ENCODE data around the gene TTC14.
"Not testable (repeated sequence)": the region's sequence is repeated elsewhere in the genome, so short reads cannot be mapped to it uniquely, and the experiment has no call there.

TTC14 gene

GRCh38 chr3:180601688-180602666, at the start of gene TTC14:
Gene TTC14 (plus strand): TSS chr3:180602163. CDS start chr3:180602262, 99 bp downstream.
- Histone ChIP-seq H3K79me2 (ENCODE audit: control insufficient read depth, insufficient read depth, low read length, unreplicated experiment) (peaks cover 22% of the 10 kb centered on the region), H3K27ac (ENCODE audit: low read depth, low read length) (peak within 1 kb of the TSS; percentile 72), H3K4me3 (ENCODE audit: low read depth, low read length) (peak within 1 kb of the TSS; percentile 94), H3K27me3 (ENCODE audit: insufficient read depth, low read length) (no peaks in the 10 kb centered on the region), H2AFZ (ENCODE audit: low read length, unreplicated experiment) (peak within 1 kb of the TSS; percentile 96), H3K4me1 (ENCODE audit: control insufficient read depth, insufficient read depth, low read length, unreplicated experiment) (peaks cover 10% of the 10 kb centered on the region), H3K36me3 (ENCODE audit: insufficient read depth, low read length) (peaks cover 19% of the 10 kb centered on the region)

GRCh38 chr3:180563406-180563805, 38.6 kb upstream of the TTC14 start:
- Histone ChIP-seq H3K27ac (ENCODE audit: low read depth, low read length) (no peak overlapping the region), H3K4me3 (ENCODE audit: low read depth, low read length) (no peak overlapping the region), H3K79me2 (ENCODE audit: control insufficient read depth, insufficient read depth, low read length, unreplicated experiment) (no peaks in the 10 kb centered on the region), H3K27me3 (ENCODE audit: insufficient read depth, low read length) (no peaks in the 10 kb centered on the region), H2AFZ (ENCODE audit: low read length, unreplicated experiment) (no peak overlapping the region), H3K36me3 (ENCODE audit: insufficient read depth, low read length) (no peaks in the 10 kb centered on the region), H3K4me1 (ENCODE audit: control insufficient read depth, insufficient read depth, low read length, unreplicated experiment) (no peaks in the 10 kb centered on the region)

GRCh38 chr3:180564676-180565075, 37.3 kb upstream of the TTC14 start:
- Histone ChIP-seq H3K79me2 (ENCODE audit: control insufficient read depth, insufficient read depth, low read length, unreplicated experiment) (no peaks in the 10 kb centered on the region), H3K27me3 (ENCODE audit: insufficient read depth, low read length) (no peaks in the 10 kb centered on the region), H3K27ac (ENCODE audit: low read depth, low read length) (no peak overlapping the region), H3K4me3 (ENCODE audit: low read depth, low read length) (no peak overlapping the region), H2AFZ (ENCODE audit: low read length, unreplicated experiment) (no peak overlapping the region), H3K36me3 (ENCODE audit: insufficient read depth, low read length) (no peaks in the 10 kb centered on the region), H3K4me1 (ENCODE audit: control insufficient read depth, insufficient read depth, low read length, unreplicated experiment) (no peaks in the 10 kb centered on the region)

- H3K27me3 ChIP-seq (ENCODE audit: insufficient read depth, low read length) = no peaks in the 10 kb centered on the region
- H3K4me1 ChIP-seq (ENCODE audit: control insufficient read depth, insufficient read depth, low read length, unreplicated experiment) = no peaks in the 10 kb centered on the region
- H3K79me2 ChIP-seq (ENCODE audit: control insufficient read depth, insufficient read depth, low read length, unreplicated experiment) = no peaks in the 10 kb centered on the region
- no peaks in the 10 kb centered on the region for H3K36me3 ChIP-seq (ENCODE audit: insufficient read depth, low read length)
- H2AFZ ChIP-seq (ENCODE audit: low read length, unreplicated experiment) = no peak overlapping the region
- no peak overlapping the region for H3K4me3 ChIP-seq (ENCODE audit: low read depth, low read length)
- no peak overlapping the region for H3K27ac ChIP-seq (ENCODE audit: low read depth, low read length)
Measured at GRCh38 chr3:180570238-180570637, 31.7 kb upstream of the TTC14 start.

DNA sequence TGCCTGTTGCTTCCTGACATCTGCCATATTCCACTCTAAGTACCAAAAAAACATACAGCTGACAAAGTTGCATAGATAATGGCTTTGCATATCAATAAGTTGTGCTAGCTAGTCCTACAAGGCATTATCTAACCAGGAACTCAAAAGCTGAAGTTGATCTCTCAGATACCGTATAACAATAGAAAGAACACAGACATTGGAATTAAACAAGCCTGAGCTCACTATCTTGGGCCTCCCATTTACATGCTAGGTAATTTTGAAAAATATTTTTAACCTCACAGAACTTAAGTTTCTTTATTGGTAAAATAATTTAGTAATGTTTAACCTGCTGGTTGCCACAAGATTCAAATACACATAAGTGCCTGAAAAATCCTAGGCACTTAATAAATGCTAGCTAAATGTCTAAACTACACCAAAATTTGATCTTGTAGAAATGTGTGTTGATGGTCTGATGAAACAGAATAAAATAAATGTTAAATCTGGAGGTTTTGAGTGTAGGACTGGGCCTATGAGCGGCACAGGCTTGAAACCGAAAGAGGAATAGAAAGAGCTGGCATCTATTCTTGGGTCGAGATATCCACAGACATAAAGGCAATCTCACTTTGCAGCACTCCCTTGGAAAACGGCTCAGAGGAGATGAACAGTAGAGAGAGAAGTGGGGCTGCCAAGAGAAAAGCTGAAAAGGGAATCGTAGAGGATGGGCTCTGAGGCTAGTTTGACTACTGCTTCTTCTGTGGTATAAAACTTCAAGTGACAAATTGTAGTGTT, 29.9 kb upstream of the TTC14 start:
- Histone ChIP-seq H3K27me3 (ENCODE audit: insufficient read depth, low read length) (no peaks in the 10 kb centered on the region), H3K4me1 (ENCODE audit: control insufficient read depth, insufficient read depth, low read length, unreplicated experiment) (no peaks in the 10 kb centered on the region), H2AFZ (ENCODE audit: low read length, unreplicated experiment) (no peak overlapping the region), H3K79me2 (ENCODE audit: control insufficient read depth, insufficient read depth, low read length, unreplicated experiment) (no peaks in the 10 kb centered on the region), H3K4me3 (ENCODE audit: low read depth, low read length) (no peak overlapping the region), H3K27ac (ENCODE audit: low read depth, low read length) (no peak overlapping the region), H3K36me3 (ENCODE audit: insufficient read depth, low read length) (no peaks in the 10 kb centered on the region)

GRCh38 chr3:180575571-180575970, 26.4 kb upstream of the TTC14 start:
- Histone ChIP-seq H3K4me1 (ENCODE audit: control insufficient read depth, insufficient read depth, low read length, unreplicated experiment) (no peaks in the 10 kb centered on the region), H3K36me3 (ENCODE audit: insufficient read depth, low read length) (no peaks in the 10 kb centered on the region), H3K27ac (ENCODE audit: low read depth, low read length) (no peak overlapping the region)

GRCh38 chr3:180580934-180581333, 21.0 kb upstream of the TTC14 start:
- Histone ChIP-seq H3K4me3 (ENCODE audit: low read depth, low read length) (no peak overlapping the region), H3K36me3 (ENCODE audit: insufficient read depth, low read length) (no peaks in the 10 kb centered on the region), H3K4me1 (ENCODE audit: control insufficient read depth, insufficient read depth, low read length, unreplicated experiment) (no peaks in the 10 kb centered on the region), H2AFZ (ENCODE audit: low read length, unreplicated experiment) (no peak overlapping the region), H3K27ac (ENCODE audit: low read depth, low read length) (no peak overlapping the region), H3K27me3 (ENCODE audit: insufficient read depth, low read length) (peaks cover 14% of the 10 kb centered on the region), H3K79me2 (ENCODE audit: control insufficient read depth, insufficient read depth, low read length, unreplicated experiment) (no peaks in the 10 kb centered on the region)

More at GRCh38 chr3:180575571-180575970, 26.4 kb upstream of the TTC14 start:
- peaks cover 6% of the 10 kb centered on the region; the same call in 1 of the 2 replicates for H3K27me3 ChIP-seq (ENCODE audit: insufficient read depth, low read length)
- no peak overlapping the region for H2AFZ ChIP-seq (ENCODE audit: low read length, unreplicated experiment)
- no peak overlapping the region for H3K4me3 ChIP-seq (ENCODE audit: low read depth, low read length)
- no peaks in the 10 kb centered on the region for H3K79me2 ChIP-seq (ENCODE audit: control insufficient read depth, insufficient read depth, low read length, unreplicated experiment)

- H3K27ac ChIP-seq (ENCODE audit: low read depth, low read length) = no peak overlapping the region
- no peak overlapping the region for H2AFZ ChIP-seq (ENCODE audit: low read length, unreplicated experiment)
- H3K27me3 ChIP-seq (ENCODE audit: insufficient read depth, low read length) = no peaks in the 10 kb centered on the region
- peaks cover 9% of the 10 kb centered on the region for H3K4me1 ChIP-seq (ENCODE audit: control insufficient read depth, insufficient read depth, low read length, unreplicated experiment)
- no peaks in the 10 kb centered on the region for H3K79me2 ChIP-seq (ENCODE audit: control insufficient read depth, insufficient read depth, low read length, unreplicated experiment)
- H3K36me3 ChIP-seq (ENCODE audit: insufficient read depth, low read length) = no peaks in the 10 kb centered on the region
- no peak overlapping the region for H3K4me3 ChIP-seq (ENCODE audit: low read depth, low read length)
Measured at GRCh38 chr3:180590396-180590795, 11.6 kb upstream of the TTC14 start.

DNA sequence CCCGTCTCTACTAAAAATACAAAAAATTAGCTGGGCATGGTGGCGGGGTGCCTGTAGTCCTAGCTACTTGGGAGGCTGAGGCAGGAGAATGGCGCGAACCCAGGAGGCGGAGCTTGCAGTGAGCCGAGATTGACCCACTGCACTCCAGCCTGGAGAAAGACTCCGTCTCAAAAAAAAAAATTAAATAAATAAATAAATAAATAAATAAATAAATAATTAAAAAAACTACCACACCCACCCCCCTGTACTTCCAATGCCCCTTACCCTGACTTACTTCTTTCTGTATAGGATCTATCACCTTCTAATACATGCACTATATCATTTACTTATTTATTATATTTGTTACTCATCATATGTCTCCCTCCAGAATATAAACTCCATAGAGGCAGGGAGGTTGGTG, 8.3 kb upstream of the TTC14 start:
- H3K27me3 ChIP-seq (ENCODE audit: insufficient read depth, low read length); H3K27ac ChIP-seq (ENCODE audit: low read depth, low read length); H3K4me1 ChIP-seq (ENCODE audit: control insufficient read depth, insufficient read depth, low read length, unreplicated experiment); H3K36me3 ChIP-seq (ENCODE audit: insufficient read depth, low read length); H2AFZ ChIP-seq (ENCODE audit: low read length, unreplicated experiment); H3K4me3 ChIP-seq (ENCODE audit: low read depth, low read length); H3K79me2 ChIP-seq (ENCODE audit: control insufficient read depth, insufficient read depth, low read length, unreplicated experiment): not testable (repeated sequence)

DNA sequence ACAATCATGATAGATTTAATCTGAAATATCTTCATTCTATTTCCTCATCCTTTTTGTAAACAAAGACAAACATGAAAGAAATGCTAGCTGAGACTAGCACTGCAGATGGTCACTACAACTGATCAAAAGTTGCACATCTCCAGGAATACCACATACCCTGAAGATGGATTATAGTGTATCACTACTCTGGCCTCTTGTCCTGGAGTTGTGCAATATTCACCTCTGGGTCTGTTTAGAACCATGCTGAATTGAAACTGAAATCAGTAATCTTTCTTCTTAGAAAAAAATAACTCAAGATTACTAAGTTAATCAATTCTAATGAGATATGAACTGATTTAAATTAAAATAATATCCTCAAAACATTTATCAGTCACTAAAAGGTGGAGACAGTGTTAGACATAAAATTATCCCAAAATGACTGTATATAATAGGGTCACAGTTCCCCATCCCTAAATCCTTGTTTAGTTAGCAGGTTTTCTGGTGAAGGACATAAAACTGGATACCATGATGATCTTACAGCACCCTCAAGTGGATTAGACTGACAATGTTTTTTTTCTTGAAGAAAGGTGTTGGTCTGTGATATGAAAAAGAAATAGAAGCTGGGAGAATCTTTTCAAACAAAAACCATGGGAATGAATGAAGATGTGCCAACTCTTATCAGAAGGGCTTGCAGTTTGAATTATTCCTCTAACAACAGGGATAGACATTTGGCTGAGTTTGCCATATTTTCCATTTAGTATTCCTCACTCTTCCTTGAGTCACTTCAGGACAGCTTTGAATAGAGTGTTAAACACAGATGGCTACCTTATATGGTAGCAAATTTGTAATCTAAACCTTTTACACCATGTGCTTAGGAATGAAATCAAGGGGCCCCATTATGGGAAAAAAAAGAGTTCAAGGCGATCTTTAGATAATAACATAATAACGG, 7.1 kb upstream of the TTC14 start:
- Histone ChIP-seq H3K27me3 (ENCODE audit: insufficient read depth, low read length) (no peaks in the 10 kb centered on the region), H3K79me2 (ENCODE audit: control insufficient read depth, insufficient read depth, low read length, unreplicated experiment) (no peaks in the 10 kb centered on the region), H3K36me3 (ENCODE audit: insufficient read depth, low read length) (no peaks in the 10 kb centered on the region), H3K4me3 (ENCODE audit: low read depth, low read length) (no peak overlapping the region), H3K4me1 (ENCODE audit: control insufficient read depth, insufficient read depth, low read length, unreplicated experiment) (peaks cover 9% of the 10 kb centered on the region), H3K27ac (ENCODE audit: low read depth, low read length) (no peak overlapping the region), H2AFZ (ENCODE audit: low read length, unreplicated experiment) (no peak overlapping the region)
